Smooth muscle cell (in vitro differentiated cells): ENCODE measurements around the gene CFAP141. TPM values are rescaled to one million over a fixed set of nuclear protein-coding genes. Genes with fewer than 3 reads are reported as not detected.
"Not testable (repeated sequence)": the region's sequence is repeated elsewhere in the genome, so short reads cannot be mapped to it uniquely, and the experiment has no call there.

Experiments used
- DNase-seq: peaks from one replicate; lab custom pipeline; 2025; ENCODE audit not compliant: unreplicated experiment; lab: John Stamatoyannopoulos, UW
- H2AFZ ChIP-seq: fragments of 200-600 bp; sonication (generic); 2 replicates; pipeline ENCODE4 v1.6.0; 2016; ENCODE audit warnings: antibody characterized with exemption, low read depth, mild to moderate bottlenecking
- H3F3A ChIP-seq: fragments of 200-600 bp; sonication (generic); 2 replicates; pipeline ENCODE4 v1.6.0; 2017; ENCODE audit warnings: antibody characterized with exemption, low read depth
- H3K27ac ChIP-seq: fragments of 200-600 bp; sonication (generic); 2 replicates; pipeline ENCODE4 v1.5.1; 2016; ENCODE audit warnings: low read depth, mild to moderate bottlenecking
- H3K27me3 ChIP-seq: fragments of 200-600 bp; sonication (generic); 2 replicates; pipeline ENCODE4 v1.6.1; 2016; ENCODE audit warnings: low read depth, mild to moderate bottlenecking
- H3K36me3 ChIP-seq: fragments of 200-600 bp; sonication (generic); 2 replicates; pipeline ENCODE4 v1.5.1; 2016; ENCODE audit warnings: low read depth
- H3K4me1 ChIP-seq: fragments of 200-600 bp; sonication (generic); 2 replicates; pipeline ENCODE4 v1.5.1; 2016; ENCODE audit warnings: low read depth
- H3K4me2 ChIP-seq: fragments of 200-600 bp; sonication (generic); 2 replicates; pipeline ENCODE4 v1.6.0; 2016; ENCODE audit warnings: mild to moderate bottlenecking
- H3K4me3 ChIP-seq: fragments of 200-600 bp; sonication (generic); 2 replicates; pipeline ENCODE4 v1.5.1; 2016; ENCODE audit warnings: mild to moderate bottlenecking
- H3K79me2 ChIP-seq: fragments of 200-600 bp; sonication (generic); 2 replicates; pipeline ENCODE4 v1.6.0; 2016; ENCODE audit warnings: low read depth, mild to moderate bottlenecking
- H3K9ac ChIP-seq: fragments of 200-600 bp; sonication (generic); 2 replicates; pipeline ENCODE4 v1.6.0; 2016; ENCODE audit warnings: low read depth
- H3K9me3 ChIP-seq: fragments of 200-600 bp; sonication (generic); replicated peaks from 2 replicates; pipeline ENCODE4 v1.5.1; 2016; ENCODE audit warnings: low read depth
- H4K20me1 ChIP-seq: fragments of 200-600 bp; sonication (generic); 2 replicates; pipeline ENCODE4 v1.6.0; 2016; ENCODE audit warnings: low read depth
- WGBS: methylation state at CpG from one replicate; pipeline ENCODE4 v1.1.7; 2016; ENCODE audit warnings: low lambda C conversion rate; 5-methylcytosine and 5-hydroxymethylcytosine counted together
- polyA plus RNA-seq: library from polyadenylated mRNA; unstranded; fragments of >200 nt; fragmentation: Nextera tagmentation; extraction: Ambion mirVana; gene quantifications from 2 replicates; pipeline ENCODE4 v1.2.1, GENCODE V29; 2016
- total RNA-seq: library from RNA; depleted of rRNA; stranded (reverse); fragments of >200 nt; gene quantifications from 2 replicates; pipeline ENCODE4 v1.2.3, GENCODE V29; 2014
- TF ChIP-seq, protein P1 (sequence below): fragments of 200-600 bp; sonication (generic); IDR thresholded peaks from 2 replicates; pipeline ENCODE4 v1.5.1; 2017; ENCODE audit warnings: borderline replicate concordance, mild to moderate bottlenecking, antibody characterized with exemption; ENCODE audit not compliant: insufficient read depth, poor library complexity, severe bottlenecking

The CFAP141 gene
- total and polyA plus RNA-seq, 2 experiments from 2014 or later = not detected

DNA sequence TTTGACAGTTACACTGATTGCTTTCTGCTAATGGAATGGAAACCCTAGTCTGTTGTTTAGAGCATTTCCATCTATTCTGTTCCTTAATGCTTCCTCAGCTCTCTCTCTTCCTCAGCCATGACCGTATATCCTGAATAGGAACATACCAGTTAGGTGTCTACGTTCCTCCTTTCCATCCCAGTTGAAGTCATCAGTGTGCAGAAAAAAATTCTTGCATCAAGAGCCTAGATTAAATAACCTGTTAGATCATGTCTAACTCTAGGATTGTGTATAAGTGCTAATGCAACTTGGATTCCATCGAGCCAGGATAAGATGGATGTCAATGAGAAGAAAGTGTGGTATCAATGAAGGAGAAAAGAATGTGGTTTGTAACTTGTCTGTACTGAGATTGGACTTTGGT, 33.4 kb upstream of the CFAP141 start:
- 98% methylated on average over 3 of the region's 3 CpGs for WGBS

DNA sequence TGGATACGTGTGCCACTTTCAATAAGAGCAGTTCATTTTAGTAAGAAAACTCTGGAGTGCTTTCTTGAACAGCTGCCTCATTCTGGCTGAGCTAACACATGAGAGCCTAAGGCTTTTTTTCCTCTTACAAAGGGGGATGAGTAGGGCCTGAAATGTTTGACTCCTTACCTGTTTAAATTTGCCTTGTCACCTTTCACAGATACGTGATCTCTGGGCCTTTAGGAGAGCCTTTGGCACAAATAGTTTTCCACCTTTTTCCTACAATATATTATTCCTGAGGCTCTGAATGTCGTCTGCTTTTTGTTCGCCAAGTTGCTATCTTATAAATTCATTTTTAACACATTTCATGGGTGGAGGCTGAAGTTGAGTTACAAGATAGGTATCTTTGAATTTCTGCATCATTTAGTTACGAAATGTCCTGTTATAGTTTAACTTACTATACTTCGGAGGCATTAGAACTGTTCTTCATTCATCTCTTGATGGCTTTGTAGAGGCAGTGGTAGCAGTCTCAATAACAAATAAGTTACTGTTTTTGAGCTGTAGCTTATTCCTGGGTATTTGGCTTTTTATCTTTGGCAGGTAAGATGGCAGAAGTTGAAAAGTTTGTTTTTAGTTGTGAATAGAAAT, 31.9 kb upstream of the CFAP141 start:
- H4K20me1 ChIP-seq = peaks cover 93% of the 10 kb centered on the region
- no peaks in the 10 kb centered on the region for H3K27me3 ChIP-seq
- 94% methylated on average over 6 of the region's 6 CpGs for WGBS
- no peaks in the 10 kb centered on the region for H3K4me1 ChIP-seq
- TF ChIP-seq, protein P1, sequence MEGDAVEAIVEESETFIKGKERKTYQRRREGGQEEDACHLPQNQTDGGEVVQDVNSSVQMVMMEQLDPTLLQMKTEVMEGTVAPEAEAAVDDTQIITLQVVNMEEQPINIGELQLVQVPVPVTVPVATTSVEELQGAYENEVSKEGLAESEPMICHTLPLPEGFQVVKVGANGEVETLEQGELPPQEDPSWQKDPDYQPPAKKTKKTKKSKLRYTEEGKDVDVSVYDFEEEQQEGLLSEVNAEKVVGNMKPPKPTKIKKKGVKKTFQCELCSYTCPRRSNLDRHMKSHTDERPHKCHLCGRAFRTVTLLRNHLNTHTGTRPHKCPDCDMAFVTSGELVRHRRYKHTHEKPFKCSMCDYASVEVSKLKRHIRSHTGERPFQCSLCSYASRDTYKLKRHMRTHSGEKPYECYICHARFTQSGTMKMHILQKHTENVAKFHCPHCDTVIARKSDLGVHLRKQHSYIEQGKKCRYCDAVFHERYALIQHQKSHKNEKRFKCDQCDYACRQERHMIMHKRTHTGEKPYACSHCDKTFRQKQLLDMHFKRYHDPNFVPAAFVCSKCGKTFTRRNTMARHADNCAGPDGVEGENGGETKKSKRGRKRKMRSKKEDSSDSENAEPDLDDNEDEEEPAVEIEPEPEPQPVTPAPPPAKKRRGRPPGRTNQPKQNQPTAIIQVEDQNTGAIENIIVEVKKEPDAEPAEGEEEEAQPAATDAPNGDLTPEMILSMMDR = no peak
- H3K36me3 ChIP-seq = peaks cover 43% of the 10 kb centered on the region
- no peak overlapping the region for H3K27ac ChIP-seq
- H2AFZ ChIP-seq = no peak overlapping the region
- H3K4me3 ChIP-seq = no peak overlapping the region
- no peak overlapping the region for H3K9ac ChIP-seq
- no peaks in the 10 kb centered on the region for H3K9me3 ChIP-seq
- no peak overlapping the region for H3K4me2 ChIP-seq
- H3K79me2 ChIP-seq = peaks cover 83% of the 10 kb centered on the region
- no peak for DNase-seq
- peaks cover 6% of the 10 kb centered on the region for H3F3A ChIP-seq

More for the DNA sequence above, 33.4 kb upstream of the CFAP141 start:
- Histone ChIP-seq H3K27ac (no peak overlapping the region), H3K9ac (no peak overlapping the region), H3K36me3 (peaks cover 46% of the 10 kb centered on the region), H2AFZ (no peak overlapping the region), H3K4me2 (no peak overlapping the region), H3K4me1 (no peaks in the 10 kb centered on the region), H3F3A (peaks cover 6% of the 10 kb centered on the region), H4K20me1 (peaks cover 89% of the 10 kb centered on the region), H3K9me3 (no peaks in the 10 kb centered on the region), H3K27me3 (no peaks in the 10 kb centered on the region), H3K4me3 (no peak overlapping the region), H3K79me2 (peaks cover 78% of the 10 kb centered on the region)
- TF ChIP-seq, protein P1 = no peak
- DNase-seq = no peak

DNA sequence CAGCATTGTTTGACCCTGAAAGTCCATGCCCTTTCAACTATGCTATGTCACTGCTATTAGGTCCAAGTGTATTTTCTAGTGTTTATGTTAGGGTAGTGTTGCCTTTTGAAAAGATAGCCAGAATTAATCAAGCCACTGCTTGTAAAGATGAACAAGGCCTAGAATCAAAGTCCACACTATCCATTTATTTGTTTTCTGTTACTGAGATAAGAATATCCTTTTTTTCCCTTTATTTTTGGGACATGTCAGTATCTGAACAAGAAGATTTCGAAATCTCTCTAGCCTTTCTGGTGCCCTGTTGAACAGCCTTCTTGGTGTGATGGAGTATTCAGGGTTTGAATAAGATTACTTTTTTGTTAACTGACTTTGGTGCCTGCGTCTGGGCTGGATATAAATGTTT, 31.3 kb upstream of the CFAP141 start:
- Histone ChIP-seq H4K20me1 (peaks cover 93% of the 10 kb centered on the region), H3K4me2 (no peak overlapping the region), H2AFZ (no peak overlapping the region), H3K4me3 (no peak overlapping the region), H3K9ac (no peak overlapping the region), H3K27ac (no peak overlapping the region), H3K4me1 (no peaks in the 10 kb centered on the region), H3K9me3 (no peaks in the 10 kb centered on the region), H3K79me2 (peaks cover 83% of the 10 kb centered on the region), H3F3A (peaks cover 6% of the 10 kb centered on the region), H3K27me3 (no peaks in the 10 kb centered on the region), H3K36me3 (peaks cover 38% of the 10 kb centered on the region)
- TF ChIP-seq, protein P1 = no peak
- 90% methylated on average over 2 of the region's 2 CpGs for WGBS
- no peak for DNase-seq

DNA sequence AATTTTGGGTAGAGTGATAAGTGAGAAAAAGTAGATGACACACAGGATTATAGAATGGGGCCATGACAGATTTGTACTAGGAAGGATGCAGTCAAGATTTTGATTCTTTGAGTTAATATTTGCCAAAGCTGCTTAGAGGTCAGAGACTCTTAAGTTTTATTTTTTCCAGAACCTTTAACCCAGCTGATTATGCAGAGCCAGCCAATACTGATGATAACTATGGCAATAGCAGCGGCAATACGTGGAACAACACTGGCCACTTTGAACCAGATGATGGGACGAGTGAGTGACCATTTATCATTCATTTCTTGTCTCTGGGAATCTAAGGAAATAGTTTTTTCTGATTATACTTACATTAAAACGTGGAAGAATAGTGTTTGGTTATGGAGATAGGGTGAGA, 30.7 kb upstream of the CFAP141 start:
- no peaks in the 10 kb centered on the region for H3K9me3 ChIP-seq
- no peak overlapping the region for H2AFZ ChIP-seq
- no peak overlapping the region for H3K9ac ChIP-seq
- H3K4me1 ChIP-seq = no peaks in the 10 kb centered on the region
- no peak overlapping the region for H3K4me2 ChIP-seq
- no peak overlapping the region for H3K4me3 ChIP-seq
- H3K36me3 ChIP-seq = peaks cover 36% of the 10 kb centered on the region
- TF ChIP-seq, protein P1 = no peak
- H3K79me2 ChIP-seq = peaks cover 86% of the 10 kb centered on the region
- H3K27ac ChIP-seq = no peak overlapping the region
- H4K20me1 ChIP-seq = peaks cover 93% of the 10 kb centered on the region
- H3F3A ChIP-seq = peaks cover 6% of the 10 kb centered on the region
- WGBS = 97% methylated on average over 4 of the region's 4 CpGs
- H3K27me3 ChIP-seq = no peaks in the 10 kb centered on the region
- DNase-seq = no peak

DNA sequence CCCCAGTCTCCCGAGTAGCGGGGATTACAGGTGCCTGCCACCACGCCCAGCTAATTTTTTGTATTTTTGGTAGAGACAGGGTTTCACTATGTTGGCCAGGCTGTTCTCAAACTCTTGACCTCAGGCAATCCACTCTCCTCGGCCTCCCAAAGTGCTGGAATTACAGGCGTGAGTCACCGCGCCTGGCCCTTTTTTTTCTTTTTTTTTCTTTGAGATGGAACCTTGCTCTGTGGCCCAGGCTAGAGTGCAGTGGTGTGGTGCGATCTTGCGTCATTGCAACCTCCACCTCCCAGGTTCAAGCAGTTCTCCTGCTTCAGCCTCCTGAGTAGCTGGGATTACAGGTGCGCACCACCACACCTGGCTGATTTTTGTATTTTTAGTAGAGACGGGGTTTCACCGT, 27.0 kb upstream of the CFAP141 start:
- H3K4me3 ChIP-seq, H3K4me1 ChIP-seq, H3K27ac ChIP-seq, DNase-seq, H2AFZ ChIP-seq, H3K4me2 ChIP-seq, H3K9me3 ChIP-seq, H3F3A ChIP-seq, H3K27me3 ChIP-seq, H3K9ac ChIP-seq: not testable (repeated sequence)
- H3K36me3 ChIP-seq = peaks cover 42% of the 10 kb centered on the region
- H4K20me1 ChIP-seq = peaks cover 96% of the 10 kb centered on the region
- 90% methylated on average over 12 of the region's 12 CpGs for WGBS
- H3K79me2 ChIP-seq = peaks cover 96% of the 10 kb centered on the region
